Measurements from ENCODE around the gene NUP93.

The NUP93 gene

GRCh38 chr16:56743840-56744239, 13.9 kb downstream of the NUP93 start:
- DNase-seq (ENCODE audit: low read depth): no peak

GRCh38 chr16:56744996-56745640, 15.2 kb downstream of the NUP93 start:
- no peak for DNase-seq (ENCODE audit: low read depth)

DNA sequence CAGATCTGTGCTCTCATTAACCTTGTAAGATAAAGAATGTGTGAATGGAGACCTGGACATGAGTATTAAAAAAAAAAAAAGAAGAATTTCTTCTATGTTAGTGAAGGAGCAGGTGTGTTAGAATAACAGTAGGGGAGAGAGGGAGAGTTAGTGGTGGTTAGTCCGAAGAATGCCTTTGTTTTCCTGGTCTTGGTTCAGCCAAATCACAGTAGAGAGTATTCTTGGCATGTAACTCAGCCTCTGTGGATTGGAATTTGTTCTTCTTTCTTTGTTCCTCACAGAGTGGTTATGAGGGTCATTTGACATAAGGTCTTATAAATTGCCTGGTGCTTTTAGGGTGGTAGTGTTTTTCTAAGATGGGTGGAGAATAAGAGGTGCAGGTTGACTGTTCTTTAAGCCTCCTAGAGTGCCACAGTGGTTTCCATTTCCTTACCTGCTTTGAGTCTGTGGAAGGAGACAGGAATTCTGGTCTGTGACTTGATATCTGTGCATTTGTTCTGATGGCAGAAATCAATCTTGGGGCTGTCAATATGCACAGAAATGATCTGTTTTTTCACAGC, 17.6 kb downstream of the NUP93 start:
- no peak for DNase-seq (ENCODE audit: low read depth)

GRCh38 chr16:56748191-56748590, 18.3 kb downstream of the NUP93 start:
- DNase-seq (ENCODE audit: low read depth): no peak

DNA sequence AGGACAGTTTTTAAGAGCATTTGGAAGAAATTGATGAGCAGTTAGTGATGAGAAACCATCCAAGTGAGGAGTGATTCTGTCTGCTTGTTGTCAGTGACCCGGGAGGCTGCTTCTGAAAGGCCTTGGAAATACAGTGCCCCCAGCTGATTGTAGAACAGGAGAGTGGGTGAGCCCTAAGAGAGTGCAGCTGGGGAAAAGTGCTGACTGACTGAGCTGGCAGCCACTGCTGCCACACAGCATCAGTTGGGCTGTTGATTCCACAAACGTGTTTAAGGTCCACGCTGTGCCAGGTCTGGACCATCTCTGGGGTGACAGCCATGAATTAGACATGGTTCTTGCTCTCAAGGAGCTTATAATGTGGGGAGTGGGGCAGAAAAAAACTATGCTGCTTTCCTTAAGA, 18.9 kb downstream of the NUP93 start:
- no peak for DNase-seq (ENCODE audit: low read depth)

DNA sequence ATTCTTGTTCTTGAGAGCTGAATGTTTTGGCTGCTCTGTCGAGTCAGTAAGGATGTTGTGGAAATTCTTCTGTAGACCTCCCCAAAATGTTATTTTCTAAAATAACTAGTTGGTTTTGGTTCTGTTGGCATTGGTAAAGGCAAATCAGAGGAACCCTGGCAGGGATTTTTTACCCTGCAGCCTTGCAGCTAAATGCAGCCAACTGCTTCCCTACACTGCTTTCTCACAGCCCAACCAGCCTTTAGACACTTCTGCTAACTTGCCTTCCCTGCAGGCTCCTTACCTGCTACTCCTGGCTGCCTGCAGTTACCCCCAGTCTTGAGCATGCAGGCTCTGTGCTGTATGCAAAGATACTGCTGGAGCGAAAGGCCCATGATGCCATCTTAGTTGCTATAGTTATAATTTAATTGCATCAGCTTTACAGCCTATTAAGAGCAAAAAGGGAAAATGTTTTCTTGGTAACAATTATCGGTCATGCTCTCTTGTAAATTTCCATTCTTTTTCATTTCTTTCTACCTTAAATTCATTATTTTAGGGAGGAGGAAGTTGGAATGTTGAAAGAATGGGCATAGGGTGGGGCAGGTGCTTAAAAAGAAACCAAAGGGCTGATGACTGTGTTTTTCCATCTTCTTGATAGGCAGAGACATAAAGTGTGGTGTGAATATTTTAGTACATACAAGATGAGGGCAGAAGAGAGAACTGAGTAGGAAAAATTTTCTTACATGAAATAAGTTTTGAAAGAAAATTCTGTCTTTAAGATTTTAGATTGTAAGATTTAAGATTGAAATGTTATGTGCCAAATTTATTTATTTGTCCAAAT, 20.0 kb downstream of the NUP93 start:
- no peak for DNase-seq (ENCODE audit: low read depth)

- no peak for DNase-seq (ENCODE audit: low read depth)
Measured at GRCh38 chr16:56753410-56753809, 23.5 kb downstream of the NUP93 start.

GRCh38 chr16:56755038-56755437, 25.1 kb downstream of the NUP93 start:
- DNase-seq (ENCODE audit: low read depth): no peak

GRCh38 chr16:56758432-56758831, 28.5 kb downstream of the NUP93 start:
- no peak for DNase-seq (ENCODE audit: low read depth)

- DNase-seq (ENCODE audit: low read depth): no peak
Measured at GRCh38 chr16:56758930-56759329, 29.0 kb downstream of the NUP93 start.

- DNase-seq (ENCODE audit: low read depth): no peak
Measured at GRCh38 chr16:56763291-56763916, 33.5 kb downstream of the NUP93 start.

DNA sequence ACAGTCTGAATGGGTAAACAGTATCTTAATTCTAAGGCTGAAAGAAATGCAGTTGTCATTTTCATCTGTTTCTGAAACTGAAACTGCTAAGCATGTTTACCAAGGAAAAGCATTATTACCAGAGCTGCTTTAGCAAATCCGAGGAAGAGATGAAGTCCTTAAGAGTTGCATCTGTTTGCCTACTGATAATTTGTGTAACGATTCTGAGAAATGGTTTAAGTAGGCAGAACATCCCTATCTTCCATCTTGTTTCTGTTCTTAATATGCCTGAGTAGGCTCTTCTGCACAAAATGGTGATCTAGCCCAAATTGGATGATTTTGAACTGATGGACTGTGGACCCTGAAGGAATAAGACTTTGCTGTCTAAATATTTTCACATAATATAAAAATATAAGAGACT, 34.9 kb downstream of the NUP93 start:
- DNase-seq (ENCODE audit: low read depth): no peak

DNA sequence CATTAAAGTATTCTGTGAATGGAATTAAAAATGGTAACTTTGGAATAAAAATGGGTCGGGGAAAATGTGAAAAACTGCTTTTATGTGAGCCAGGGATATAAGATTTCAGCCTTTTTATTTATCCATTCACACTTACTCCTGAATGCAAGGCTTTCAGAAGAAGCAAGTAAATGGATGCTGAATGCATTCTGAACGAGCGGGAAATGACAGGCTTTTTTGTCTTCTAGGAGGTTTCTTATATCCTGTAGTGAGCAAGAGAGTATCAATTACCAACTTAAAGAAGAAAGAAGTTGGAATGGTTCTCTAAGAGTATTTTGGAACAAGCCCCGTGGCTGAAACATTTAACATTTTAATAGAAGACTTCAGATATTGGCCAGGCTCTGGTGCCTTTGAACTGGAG, 36.0 kb downstream of the NUP93 start:
- no peak for DNase-seq (ENCODE audit: low read depth)

GRCh38 chr16:56767024-56767423, 37.1 kb downstream of the NUP93 start:
- no peak for DNase-seq (ENCODE audit: low read depth)

GRCh38 chr16:56769677-56770076, 39.7 kb downstream of the NUP93 start:
- no peak for DNase-seq (ENCODE audit: low read depth)

DNA sequence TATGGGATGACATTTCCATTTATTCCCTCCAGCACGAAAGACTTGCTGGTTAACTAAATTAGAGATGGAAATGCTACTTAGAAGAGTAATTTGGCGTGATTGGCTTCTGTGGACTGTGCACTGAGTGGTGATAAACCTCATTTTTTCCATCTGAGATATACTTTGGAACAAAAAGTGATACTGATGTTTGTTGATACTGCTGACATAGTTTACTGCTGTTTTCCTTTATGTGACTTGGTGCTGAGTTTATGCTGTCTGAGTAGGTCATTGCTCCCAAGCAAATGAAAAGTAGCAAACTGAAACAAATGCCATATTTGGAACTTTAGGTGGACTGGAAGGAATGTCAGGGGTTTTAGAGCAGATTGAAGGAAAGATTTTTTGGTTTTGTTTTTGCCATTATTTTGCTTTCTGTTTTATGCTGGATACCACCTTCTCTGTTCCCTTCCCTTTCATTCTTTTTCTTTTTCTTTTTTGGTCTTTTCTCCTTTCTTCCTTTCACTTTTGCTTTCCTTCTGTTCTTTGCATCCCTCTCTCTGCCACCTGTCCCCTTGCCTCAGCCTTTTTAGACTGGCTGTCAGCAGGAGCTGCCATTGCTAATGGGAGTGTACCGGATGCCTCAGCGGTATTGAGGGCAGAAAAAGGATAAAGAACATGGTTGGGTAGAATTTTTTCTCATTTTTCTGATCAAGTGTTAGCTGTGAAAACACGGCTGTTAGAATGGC, 41.8 kb downstream of the NUP93 start:
- no peak for DNase-seq (ENCODE audit: low read depth)

- no peak for DNase-seq (ENCODE audit: low read depth)
Measured at GRCh38 chr16:56773532-56773931, 43.6 kb downstream of the NUP93 start.

GRCh38 chr16:56774016-56774680, 44.2 kb downstream of the NUP93 start:
- DNase-seq (ENCODE audit: low read depth): no peak

DNA sequence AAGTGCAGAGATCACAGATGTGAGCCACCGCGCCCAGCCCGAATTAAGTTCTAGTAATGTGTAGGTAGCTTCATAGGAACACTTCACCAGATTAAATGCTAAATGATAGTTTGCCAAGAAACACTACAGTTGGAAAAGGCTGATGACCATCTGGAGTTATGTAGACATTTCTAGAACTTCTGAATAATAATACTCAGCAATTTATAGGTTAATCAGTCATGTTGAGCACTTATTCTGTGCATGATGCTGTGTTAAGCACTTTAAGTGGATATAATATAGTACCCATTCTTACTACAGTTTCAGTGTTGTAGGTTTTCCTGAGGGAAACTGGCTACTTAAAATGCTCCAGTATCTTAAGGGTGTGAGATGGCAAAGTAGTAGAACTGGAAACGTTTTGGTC, 45.2 kb downstream of the NUP93 start:
- DNase-seq (ENCODE audit: low read depth): no peak

DNA sequence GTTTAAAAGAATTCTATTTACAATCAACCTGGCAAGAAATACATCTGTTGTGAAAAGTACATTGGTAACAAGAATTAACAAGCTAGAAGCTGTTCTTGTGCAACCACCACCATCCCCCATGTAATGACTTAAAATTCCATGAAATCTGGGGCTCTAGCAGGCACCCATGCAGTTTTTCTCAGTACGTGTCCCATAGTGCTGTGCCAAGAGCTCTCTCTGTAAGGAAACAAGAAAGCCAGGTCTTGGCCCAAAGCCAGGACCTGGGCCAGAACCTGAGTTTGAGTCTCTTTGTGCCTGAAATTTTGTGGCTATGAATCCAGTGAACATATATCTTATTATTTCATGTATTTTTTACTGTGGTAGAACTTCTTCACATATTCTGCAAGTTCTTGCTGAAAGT, 46.6 kb downstream of the NUP93 start:
- no peak for DNase-seq (ENCODE audit: low read depth)

DNA sequence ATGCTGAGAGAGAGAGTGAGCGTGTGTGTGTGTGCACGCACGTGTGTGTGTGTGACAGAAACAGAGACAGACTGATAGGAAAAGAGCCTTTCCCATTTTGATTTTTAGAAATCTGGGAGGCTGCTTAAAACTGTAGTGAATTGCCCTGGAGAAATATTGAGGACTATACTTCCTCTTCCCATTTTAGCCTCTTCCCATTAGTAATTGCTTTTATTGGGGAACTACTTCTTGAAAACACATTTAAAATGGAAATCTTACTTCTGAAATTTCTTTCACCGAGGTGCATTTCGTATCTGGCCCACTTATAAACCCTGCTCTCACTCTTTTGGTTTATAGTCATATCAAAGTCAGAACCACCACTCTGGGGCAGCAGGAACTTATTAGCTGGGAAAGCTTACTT, 47.1 kb downstream of the NUP93 start:
- no peak for DNase-seq (ENCODE audit: low read depth)

GRCh38 chr16:56777482-56777881, 47.6 kb downstream of the NUP93 start:
- no peak for DNase-seq (ENCODE audit: low read depth)

All from activated T-helper 9 cell treated with anti-CD3 and anti-CD28 coated beads, Interleukin-2, amount 50 U/mL, for 16 hours (primary cell).